KBM-7 (cell line): Measurements from ENCODE around the gene MPHOSPH8.

ENCODE experiments used
- DNase-seq: peaks from one replicate; pipeline ENCODE4 v3.0.0-alpha.2; 2015
- in situ Hi-C: fragments of 300-500 bp; cut with MboI; formaldehyde crosslinking; loops from 2 replicates; pipeline ENCODE4 v1.14.3; 2020; ENCODE audit warnings: low sequenced_read_pairs, low pct_unique_long_range_greater_than_20kb, mixed read lengths

MPHOSPH8 gene, protein sequence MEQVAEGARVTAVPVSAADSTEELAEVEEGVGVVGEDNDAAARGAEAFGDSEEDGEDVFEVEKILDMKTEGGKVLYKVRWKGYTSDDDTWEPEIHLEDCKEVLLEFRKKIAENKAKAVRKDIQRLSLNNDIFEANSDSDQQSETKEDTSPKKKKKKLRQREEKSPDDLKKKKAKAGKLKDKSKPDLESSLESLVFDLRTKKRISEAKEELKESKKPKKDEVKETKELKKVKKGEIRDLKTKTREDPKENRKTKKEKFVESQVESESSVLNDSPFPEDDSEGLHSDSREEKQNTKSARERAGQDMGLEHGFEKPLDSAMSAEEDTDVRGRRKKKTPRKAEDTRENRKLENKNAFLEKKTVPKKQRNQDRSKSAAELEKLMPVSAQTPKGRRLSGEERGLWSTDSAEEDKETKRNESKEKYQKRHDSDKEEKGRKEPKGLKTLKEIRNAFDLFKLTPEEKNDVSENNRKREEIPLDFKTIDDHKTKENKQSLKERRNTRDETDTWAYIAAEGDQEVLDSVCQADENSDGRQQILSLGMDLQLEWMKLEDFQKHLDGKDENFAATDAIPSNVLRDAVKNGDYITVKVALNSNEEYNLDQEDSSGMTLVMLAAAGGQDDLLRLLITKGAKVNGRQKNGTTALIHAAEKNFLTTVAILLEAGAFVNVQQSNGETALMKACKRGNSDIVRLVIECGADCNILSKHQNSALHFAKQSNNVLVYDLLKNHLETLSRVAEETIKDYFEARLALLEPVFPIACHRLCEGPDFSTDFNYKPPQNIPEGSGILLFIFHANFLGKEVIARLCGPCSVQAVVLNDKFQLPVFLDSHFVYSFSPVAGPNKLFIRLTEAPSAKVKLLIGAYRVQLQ

DNA sequence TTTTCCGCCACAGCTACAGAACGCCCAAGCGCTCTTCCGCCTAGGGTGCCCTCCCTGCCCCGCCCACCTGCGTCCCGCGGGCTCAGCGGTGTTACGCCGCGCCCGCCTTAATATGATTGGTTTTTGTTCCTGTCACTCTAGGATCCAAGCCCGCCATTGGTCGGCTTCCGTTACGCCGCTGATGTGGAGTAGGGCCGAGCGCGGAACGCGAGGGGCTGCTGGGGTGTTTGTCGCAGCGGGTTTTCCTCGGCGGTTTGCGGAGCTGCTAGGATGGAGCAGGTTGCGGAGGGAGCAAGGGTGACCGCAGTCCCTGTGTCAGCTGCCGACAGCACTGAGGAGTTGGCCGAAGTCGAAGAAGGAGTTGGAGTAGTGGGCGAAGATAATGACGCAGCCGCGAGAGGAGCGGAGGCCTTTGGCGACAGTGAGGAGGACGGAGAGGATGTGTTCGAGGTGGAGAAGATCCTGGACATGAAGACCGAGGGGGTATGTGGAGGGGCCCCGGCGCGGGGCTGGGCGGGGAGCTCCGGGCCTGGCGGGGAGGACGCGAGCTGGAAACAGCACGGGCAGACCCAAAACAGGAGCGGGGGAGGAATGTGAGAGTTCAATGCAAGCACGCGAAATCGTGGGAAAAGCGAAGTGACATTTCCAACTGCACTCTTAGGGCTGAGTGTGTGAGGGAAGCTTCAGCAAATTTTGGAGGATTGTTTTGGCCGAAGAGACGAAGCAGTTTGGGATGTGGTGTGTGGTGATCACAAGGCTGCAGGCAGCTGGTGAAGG is at the start of gene MPHOSPH8:
Gene MPHOSPH8, plus strand, starts transcription at position 181 of the 777 bp plus-strand sequence. Its CDS starts 90 bp downstream, at position 271.
- in situ Hi-C loops = no loop called here
- DNase-seq = peak; percentile 97

DNA sequence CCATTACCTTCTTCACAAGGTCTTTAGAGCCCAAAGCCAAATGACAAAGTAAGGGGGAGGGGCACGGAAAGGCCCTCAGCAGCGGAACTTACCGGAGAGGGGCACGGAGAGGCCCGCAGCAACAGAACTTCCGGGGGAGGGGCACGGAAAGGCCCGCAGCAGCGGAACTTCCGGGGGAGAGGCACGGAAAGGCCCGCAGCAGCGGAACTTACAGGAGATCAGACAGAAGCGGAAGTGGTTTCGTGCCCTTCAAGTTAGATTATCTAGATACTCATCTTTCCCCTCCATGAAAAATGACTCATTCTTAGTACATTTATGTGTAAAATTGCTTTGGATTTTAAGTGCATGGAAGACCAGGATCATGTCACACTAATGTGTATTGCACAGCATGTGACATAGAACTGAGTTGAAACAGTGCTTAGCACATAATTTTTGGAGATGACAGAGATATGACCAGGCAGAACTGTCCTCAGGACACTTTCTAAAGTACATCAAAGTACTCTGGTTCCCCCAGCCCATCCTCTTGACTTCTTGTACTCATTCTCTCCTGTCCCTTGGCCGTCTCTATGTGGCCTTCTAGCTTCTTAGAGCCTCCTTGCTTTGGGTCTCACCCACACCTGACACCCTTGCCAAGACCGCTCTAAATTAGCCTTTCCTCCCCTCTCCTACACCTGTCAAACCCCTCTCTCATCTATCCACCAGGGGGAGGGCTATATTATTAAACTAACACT is 46.4 kb upstream of the MPHOSPH8 start:
- in situ Hi-C loops = loop anchor here (25.0 kb wide), 1 partner anchor 425 kb away; no protein-coding TSS in a partner anchor
- peak; percentile 92 for DNase-seq

DNA sequence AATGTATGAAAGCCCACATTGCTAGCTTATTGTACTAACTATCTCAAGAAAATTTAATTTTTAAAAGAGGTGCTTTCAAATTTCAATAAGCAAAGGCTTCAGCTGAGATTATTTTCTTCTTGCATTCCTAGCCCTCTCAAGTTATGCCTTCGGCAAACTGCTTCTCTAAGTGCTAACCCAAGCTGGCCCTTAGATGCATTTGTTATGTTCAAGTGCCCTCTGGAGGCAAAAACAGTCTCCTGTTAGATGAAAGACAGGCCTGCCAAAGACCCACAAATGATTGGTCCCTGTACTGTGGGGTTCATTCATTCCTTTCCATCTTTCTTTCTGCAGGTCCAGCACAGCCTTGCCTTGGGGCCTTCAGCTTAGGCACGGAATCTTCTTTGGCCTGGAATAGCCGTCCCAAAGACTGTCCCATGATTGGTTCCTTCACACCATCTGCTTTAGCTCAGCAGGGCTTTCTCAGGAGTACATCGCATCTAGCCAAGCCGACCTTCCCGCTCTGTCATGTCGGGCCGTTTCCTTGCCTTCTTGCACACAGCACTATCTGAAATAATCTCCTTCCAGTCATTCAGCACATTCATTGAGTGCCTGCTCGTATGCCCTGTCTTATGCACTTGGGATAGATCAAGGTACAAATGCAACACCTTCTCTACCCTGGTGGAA is 45.7 kb upstream of the MPHOSPH8 start:
- peak; percentile 77 for DNase-seq
- in situ Hi-C loops = loop anchor here (25.0 kb wide), 1 partner anchor 425 kb away; no protein-coding TSS in a partner anchor

DNA sequence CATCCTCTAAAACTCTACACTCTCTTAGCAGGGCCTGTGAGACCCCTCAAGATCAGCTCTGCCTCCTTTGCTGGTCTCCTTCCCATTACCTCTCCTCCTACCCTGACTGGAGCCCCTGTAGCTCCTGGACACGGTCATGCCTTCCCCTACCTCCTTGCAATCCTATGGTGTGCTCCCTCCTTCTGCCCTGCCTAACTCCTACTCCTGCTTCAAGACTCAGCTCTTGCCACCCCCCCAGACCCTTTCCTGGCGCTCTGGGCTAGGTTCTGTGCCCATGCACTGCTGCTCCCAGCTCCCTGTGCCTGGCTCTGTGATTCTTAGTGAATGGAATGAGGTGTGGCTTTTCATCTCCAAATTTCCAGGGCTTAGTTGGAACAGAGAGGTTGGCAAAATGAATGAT is 44.1 kb upstream of the MPHOSPH8 start:
- in situ Hi-C loops = loop anchor here (25.0 kb wide), 1 partner anchor 427 kb away; no protein-coding TSS in a partner anchor
- no peak for DNase-seq

DNA sequence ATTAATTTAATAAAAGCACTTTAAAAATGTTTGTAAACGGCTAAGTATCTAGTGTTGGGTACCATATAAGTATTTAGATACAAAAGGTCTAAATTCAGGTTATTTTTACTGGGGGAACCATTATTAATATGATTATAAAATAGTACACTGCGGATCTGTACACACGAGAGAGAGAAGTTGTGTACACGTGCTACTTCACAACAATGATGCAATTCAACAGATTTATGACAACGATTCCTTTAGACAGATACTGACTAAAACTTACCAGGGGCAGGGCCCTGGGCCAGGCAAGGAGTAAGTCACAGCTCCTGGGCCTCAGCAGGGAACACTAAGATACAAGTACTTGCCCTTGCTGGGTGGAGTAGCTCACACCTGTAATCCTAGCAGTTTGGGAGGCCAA is 43.0 kb upstream of the MPHOSPH8 start:
- no peak for DNase-seq
- in situ Hi-C loops = loop anchor here (25.0 kb wide), 1 partner anchor 428 kb away; no protein-coding TSS in a partner anchor

DNA sequence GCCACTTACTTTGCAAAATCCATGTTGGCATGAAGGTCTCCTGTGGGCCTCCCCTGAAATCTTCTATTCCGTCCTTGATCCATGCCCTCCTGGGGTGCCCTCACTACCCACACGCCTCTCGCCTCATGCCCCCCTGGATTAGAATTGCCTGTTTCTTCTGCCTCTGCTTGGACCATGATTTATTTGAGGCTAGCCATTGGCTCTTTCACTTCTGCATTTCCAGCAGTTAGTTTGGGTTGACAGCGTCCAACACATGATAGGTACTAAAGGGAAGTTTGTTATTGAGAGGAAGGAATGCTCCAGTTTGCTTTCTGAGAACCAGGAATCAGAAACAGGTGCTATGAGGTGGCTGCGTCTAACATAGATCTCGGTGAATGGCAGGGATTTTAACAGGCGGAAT is 41.6 kb upstream of the MPHOSPH8 start:
- in situ Hi-C loops = loop anchor here (25.0 kb wide), 1 partner anchor 430 kb away; no protein-coding TSS in a partner anchor
- DNase-seq = peak; percentile 39

DNA sequence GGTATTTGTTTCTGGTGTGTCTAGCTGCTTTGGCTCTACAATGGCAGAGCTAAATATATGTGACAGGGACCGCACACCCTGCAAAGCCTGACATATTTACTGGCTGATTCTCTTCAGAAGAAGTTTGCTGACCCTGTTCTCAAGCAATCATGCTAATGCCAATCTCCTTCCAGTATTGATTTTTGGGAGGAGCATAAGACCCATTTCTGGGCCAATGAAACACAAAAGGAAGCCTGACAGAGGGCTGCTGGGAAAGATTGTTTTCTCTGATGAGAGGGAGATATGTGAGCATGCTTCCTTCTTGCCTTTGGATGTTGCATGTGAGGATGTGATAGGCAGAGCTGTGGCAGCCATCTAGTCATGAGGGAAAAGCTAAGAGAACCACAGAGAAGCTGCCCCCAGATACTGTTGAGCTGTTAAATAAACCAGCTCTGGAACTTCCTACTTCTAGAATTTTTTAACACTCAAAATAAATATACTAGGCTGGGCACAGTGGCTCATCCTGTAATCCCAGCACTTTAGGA is 40.7 kb upstream of the MPHOSPH8 start:
- DNase-seq = peak; percentile 66
- in situ Hi-C loops = loop anchor here (25.0 kb wide), 1 partner anchor 430 kb away; no protein-coding TSS in a partner anchor

DNA sequence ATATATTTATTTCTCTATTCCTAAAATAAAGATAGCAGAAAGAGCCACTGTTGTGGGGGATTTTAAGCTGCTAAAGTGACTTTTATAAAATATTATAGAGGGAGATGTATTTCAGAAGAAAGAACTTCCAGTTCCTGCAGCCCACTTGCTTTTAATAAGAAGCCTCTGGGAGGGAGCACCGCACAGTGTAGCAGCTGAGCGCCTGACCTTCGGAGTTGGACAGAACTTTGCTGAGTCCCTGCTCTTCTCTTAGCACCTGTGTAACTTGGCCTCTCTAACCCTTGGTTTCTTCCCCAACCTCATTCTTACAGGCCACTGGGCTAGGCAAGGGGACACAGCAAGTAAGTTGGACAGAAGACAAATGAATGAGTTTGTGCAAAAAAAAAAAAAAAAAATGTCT is 37.4 kb upstream of the MPHOSPH8 start:
- in situ Hi-C loops = loop anchor here (25.0 kb wide), 1 partner anchor 434 kb away; no protein-coding TSS in a partner anchor
- no peak for DNase-seq

DNA sequence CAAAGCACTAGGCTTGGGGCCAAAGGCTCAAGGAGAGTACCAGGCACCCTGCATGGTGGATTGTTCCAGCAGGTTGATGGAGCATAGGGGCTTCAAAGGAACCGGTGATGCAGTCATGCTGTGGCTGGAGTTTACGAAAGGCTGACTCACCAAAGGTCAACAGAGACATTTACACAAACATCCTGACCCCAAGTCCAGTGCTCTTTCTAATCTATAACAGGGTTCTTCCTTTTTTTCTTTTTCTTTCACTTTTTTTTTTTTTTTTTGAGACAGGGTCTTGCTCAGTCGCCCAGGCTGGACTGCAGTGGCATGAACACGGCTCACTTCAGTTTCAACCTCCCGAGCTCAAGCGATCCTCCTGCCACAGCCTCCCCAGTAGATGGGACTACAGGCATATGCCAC is 36.5 kb upstream of the MPHOSPH8 start:
- no peak for DNase-seq
- in situ Hi-C loops = loop anchor here (25.0 kb wide), 1 partner anchor 435 kb away; no protein-coding TSS in a partner anchor

DNA sequence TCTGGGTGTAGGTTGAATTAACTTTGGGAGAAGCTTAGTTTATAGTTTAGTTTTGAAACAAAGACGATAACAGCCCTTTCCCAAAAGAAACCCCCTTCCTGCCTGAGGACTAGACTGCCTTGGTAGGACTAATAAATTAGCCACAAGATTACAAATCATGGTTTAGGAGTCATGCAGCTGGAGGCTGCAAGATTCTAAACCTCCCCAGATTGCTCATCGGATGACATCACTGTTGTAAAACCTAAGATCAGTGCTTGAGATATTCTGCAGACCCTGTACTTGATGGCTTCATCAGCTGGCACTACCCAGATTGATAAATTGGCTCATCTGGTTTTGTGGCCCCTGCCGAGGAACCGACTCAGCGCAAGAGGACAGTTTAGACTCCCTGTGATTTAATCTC is 35.9 kb upstream of the MPHOSPH8 start:
- in situ Hi-C loops = loop anchor here (25.0 kb wide), 1 partner anchor 435 kb away; no protein-coding TSS in a partner anchor
- no peak for DNase-seq

DNA sequence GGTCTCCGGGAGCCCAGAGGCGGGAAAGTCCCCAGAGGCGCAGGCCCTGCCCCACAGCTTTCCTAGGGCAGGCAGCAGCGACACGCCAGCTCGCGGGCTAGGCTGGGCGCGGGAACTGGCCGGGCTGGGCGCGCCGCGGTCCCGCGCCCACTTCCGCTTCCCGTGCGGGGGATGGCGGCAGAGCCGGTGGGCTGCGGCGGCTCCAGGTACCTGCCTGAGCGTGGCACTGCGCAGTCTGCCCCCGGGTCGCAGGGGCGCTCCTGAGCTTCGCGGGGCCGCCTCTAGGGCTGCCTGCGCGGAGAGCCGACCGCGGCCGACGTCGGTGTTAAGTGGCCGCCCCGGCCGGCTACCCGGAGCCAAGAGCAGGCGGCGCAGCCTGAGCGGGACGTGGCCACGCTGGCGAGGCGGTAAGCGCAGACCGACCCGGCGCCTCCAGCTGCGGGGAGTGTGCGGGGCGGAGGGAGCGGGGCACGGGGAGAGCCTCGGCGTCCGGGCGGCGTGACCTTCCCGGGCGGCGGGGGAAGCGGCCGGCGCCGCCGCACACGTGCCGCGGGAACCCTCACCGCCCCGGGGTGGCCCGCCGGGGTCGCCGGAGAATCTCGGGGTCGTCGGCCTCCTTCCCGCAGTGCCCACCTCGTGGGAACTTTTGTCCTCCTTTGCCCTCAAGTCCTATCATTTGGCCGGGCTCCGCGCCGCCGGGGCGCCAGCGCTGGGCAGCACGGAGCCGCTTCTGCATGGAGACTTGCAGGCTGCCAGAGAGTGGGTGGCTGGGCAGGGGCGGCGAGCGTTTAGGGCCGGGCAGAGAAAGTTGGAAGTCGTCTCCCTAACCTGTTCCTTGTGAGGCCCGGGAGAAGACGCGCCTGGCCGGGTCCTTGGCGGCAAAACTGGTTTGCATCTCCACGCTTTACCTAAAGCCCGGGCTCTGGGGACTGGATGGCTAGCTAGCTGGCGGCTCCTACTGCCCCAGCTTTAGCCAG is 31.4 kb upstream of the MPHOSPH8 start:
- in situ Hi-C loops = no loop called here
- peak; percentile 79 for DNase-seq

DNA sequence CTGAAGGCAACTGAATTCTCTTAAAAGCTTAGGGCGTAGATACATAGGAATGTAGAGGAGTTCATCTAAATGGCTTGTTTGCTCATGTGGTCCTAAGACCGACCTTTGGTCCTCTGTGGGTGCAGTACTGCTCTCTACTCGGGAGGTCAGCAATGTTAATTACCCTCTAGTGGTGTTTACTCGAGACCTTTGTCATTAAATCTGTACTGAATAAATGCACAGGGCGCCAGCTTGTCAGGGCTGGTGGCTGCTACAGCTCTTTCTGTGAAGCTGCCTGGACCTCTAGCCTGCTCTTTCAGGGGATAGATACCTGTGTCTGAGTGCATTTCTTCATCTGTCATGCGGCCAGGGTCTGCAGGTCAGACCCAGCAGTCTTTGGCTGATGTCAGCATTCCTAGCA is 29.2 kb upstream of the MPHOSPH8 start:
- in situ Hi-C loops = no loop called here
- no peak for DNase-seq

DNA sequence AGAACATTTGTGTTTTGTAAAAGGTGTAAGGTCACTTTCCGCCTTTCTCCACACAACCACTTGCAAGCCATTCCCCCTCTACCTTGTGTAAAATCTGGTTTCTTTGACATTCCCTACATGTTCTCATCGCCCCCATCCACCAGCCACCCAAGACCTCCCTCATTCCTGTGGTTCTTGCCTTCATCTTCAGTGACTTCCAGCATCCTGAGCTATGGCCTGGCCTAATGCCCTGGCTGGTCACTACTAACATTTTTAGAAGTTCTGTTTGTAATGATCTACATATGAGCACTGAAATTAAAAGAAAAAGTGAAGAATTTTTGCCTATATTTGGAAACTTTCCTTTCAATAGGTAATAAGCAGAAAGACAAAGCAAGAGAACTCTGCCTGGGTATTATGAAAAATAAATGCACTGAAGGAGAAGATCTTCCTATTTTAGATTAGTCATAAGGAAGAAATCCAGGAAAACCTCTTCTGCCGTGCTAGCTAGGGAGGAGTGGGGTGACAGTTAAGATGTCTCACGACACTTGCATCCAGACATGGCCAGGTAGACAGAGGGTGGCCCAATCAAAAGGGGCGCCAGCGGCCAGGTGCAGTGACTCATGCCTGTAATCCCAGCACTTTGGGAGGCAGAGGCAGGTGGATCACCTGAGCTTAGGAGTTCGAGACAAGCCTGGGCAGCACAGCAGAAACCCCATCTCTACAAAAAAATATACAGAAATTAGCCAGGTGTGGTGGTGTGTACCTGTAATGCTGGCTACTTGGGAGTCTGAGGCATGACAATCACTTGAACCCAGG is 28.1 kb upstream of the MPHOSPH8 start:
- in situ Hi-C loops = no loop called here

DNA sequence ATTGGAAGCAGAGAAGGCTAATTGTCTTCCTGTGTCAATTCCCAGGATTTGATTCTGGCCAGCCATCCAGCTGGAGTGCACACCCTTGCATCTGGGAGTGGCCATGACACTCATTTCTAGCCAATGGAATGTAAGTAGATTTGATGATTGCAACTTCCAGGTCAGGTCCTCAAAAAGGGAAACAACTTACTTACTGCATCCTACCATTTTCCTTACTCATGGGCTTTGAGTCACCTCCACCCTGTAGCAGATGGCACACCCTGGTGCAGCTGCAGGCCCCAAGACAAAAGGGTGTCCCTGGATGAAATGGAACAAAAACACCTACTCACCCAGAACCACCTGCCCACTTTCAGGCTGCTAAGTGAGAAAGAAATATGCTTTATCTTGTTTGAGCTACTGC is 27.3 kb upstream of the MPHOSPH8 start:
- no peak for DNase-seq
- in situ Hi-C loops = no loop called here

More for the DNA sequence above, 28.1 kb upstream of the MPHOSPH8 start:
- DNase-seq = no peak

DNA sequence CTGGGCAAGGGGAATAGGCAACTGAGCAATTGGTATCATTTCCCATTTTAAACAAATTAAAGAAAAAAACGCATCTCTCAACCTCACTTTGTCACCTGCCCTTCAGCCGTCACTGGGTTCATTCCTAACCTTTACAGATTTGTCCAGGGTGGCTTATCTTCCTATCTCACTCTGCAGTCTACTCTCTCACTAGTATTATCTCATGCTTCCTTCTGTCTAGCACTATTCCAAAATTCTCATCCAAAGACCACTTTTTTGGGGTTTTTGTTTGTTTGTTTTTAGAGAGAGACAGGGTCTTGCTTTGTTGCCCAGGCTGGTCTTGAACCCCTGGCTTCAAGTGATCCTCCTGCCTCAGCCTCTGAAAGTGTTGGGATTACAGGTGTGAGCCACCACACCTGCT is 26.7 kb upstream of the MPHOSPH8 start:
- DNase-seq = no peak
- in situ Hi-C loops = no loop called here
